Hematopoietic multipotent progenitor cell treated with erythropoietin and hydrocortisone succinate and interleukin-3 and kit ligand, for 17 days (in vitro differentiated cells): ENCODE data around the gene DNM1.

Experiments
- DNase-seq: peaks from one replicate; pipeline ENCODE4 v3.0.0-alpha.2; 2015; ENCODE audit warnings: low spot score

Gene DNM1

DNA sequence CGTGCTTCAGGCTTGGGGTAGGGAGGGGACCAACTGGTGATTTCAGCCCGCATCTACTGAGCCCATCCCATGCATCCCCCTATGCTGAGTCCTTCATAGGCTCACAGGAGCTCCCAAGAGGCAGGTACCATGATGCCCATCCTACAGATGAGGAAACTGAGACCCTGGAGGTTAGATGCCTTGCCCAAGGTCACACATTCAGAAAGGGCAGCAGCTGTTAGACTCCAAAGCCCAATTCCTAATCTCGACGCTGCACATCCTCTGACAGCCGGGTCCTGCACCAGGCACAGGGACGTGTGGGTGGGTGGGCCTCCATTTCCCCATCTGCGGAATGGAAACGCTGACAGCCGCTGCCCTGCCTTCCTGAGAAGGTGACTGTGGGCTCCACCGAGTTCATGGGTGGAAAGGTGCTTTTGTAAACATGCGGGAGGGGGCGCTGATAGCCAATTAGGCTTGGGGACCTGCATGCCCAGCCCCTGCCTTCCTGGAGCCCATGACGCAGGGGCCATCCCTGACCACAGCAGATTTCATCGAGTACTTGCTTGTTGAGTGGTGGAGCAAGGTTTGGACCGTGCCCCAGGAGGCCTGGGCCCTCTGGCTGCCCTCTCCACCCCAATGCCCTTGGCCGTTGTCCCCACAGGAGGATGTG is 2.2 kb downstream of the DNM1 start:
- DNase-seq = no peak

DNA sequence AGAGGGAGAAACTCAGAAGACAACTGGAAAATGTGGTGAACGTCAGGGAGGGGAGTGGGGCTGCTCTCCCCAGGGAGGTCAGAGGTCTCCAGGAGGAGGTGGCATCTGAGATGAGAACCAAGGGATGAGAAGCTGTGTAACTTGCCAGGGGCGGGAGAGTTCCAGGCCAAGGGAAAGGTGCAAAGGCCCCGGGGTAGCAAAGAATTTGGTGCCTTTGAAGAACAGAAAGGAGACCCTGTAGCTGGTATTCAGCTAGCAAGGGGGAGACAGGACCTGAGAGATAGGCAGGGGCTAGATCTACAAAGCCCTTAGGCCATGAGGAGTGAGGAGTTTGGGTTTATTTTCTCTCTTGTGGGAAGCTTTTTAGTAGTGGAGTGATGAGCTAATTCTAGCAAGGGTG is 3.3 kb downstream of the DNM1 start:
- DNase-seq = no peak

DNA sequence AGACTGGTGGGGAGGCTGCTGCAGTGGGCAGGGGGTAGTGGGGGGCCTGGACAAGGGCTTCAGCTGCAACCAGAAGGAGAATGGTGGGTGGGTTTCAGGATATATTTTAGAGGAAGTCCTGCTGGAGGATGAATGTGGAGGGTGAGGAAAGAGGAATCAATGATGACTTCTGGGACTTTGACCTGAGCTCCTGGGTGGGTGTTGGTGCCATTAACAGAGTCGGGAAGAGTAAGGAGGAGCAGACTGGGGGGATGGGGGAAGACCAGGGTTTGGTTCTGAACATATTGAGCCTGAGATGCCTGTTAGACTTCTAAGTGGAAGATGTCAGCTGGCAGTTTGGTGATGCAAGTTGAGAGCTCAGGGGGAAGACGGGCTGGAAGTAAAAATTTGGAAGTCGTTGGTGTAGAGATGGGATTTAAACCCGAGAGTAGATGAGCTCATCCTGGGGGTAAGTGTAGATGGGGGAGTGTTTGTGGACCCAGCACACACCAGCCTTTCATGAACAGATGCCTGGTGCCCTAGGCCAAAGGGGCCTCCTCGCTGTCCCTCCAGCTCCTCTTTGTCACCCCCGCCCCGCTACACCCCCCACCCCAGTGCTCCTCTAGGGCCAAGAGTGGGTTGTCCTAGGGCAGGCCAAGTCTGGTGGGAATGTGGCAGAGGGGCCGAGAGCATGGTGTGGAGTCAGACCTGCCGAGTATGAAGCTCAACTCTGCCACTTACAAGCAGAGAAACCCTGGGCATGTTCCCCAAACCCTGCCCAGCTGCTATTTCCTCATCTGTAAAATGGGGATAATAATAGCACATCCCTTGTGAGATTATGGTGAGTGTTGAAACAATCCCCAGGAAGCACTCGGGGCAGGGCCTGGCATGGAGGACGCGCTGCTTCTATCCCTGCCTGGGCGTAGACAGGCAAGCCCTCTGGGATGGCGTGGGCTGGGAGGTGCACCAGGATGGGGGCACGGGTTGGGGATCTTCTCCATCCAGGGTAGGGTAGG is 4.0 kb downstream of the DNM1 start:
- DNase-seq = no peak

DNA sequence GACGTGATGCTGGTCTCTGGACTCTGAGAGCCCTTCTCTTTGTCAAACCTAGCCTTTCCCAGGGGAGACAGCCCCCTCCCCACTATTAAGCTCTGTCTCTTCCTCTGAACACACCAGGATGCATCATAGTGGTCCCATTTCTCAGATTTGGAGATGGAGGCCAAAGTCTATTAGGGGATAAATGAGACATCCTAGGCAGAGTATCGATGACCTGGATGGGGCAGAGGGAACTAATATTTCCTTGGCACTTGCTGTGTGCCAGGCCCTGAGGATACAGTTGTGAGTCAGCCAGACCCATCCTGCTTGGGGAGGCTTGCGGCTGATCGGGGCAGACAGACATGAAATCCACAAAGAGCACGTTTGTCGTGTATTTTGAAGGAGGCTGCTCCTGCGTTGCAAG is 5.2 kb downstream of the DNM1 start:
- no peak for DNase-seq

DNA sequence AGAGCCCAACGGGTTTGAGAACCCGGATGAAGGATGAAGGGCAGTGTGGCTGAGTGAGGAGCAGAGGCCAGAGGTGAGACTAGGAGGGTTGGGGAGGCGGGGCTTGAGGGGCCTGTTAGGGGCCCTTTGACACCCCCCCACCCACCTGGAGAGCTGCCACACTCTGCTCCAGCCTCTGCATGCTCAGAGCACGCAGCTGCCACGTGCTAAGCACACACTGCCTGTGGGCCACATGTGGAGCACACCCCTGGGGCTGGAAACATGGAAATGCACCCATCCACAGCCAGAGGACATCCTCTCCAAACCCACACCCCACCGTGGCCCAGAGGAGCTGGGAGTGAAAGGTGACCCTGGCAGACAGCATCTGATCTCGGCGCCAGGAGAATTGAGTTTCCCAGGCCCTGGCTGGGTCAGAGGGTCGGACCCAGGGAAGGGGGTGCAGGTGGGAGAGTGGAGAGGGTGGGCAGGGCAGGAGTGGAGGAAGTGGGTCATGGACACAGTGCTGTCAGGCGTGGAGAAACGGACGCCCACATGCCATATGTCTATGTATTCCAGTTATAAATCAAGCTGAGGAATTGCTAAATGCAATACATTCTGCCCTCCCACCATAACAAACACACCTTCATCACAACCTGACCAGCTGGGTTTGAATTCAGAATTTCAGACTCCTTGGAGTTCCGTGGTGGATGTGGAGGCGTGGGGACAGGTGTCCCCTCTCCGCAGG is 5.9 kb downstream of the DNM1 start:
- DNase-seq = no peak

DNA sequence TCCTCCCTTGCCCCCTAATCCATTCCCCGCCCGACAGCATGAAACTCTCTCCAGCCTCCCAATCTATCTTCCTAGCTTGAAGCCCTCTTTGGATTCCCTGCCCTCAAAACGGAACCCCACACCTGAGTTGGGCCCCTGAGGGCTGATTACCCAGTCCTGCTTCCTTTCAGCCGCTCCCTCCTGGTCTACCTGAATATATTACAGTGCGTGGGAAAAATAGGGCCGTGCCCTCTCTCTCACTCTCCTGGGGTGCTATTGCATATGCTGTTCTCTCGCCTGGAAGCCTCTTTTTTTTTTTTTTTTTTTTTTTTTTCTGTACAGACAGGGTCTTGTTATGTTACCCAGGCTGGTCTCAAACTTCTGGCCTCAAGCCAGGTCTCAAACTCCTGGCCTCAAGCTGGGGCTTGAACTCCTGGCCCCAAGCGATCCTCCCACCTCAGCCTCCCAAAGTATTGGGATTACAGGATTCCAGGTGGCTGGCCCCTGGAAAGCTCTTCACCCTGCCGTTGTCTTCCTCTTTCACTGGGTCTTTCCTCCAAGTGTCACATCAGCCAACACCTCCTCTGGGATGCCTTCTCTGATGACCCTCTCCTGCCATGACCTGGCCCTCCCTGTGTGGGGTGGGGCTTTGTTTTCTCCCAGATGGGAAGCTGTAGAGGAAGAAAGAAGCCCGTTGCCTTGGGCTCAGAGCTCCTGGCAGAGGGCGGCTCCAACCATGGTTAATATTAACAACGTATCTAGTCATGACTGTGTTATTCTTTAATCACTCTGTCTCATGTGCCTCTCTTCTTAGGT is 8.2 kb downstream of the DNM1 start:
- no peak for DNase-seq

DNA sequence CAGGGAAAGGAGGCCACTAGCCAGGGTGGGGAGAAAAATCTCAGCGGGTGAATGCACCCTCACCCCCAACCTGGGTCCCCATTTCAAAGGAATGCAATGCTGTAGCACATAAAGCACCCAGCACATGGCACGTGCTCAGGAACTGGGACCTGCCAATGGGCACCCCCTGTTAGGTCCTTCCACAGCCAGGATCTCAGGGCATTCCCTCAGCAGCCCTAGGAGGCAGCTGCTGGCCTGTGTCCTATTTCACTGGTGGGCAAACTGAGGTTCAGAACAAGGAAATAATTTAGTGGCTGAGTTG is 8.8 kb downstream of the DNM1 start:
- no peak for DNase-seq

DNA sequence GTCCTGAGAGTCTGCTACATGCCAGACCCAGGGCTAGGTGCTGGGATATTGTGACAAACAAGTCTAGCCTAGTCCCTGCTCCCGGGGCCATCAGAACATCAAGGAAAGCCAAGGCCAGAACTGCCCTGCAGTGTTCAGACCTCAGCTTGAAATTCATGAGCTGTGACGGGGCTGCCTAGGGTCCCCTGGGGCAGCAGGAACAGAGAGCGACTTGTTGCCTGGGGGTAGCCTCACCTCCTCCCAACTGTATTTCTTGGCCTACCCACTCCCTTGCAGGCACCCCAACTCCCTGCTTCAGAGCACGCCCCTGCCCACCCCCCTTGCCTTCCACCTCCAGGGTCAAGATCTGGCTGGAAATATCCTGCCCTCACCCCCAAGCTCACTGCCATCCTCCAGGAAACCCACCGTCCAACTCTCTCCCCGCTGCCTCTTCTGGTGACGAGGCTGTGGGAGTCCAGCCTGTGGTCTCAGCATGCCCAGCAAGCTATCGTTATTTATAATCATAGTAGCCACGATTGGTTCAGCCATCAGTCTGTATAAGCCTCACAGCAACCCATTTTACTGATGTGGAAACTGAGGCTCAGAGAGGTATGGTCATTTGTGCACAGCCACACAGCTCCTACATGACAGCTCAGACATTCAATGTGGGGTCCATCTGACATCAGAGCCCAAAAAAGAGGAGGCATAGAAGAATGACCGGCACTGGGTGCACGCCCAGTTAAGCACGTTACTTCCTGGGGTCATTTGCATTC is 10.7 kb downstream of the DNM1 start:
- DNase-seq = no peak

DNA sequence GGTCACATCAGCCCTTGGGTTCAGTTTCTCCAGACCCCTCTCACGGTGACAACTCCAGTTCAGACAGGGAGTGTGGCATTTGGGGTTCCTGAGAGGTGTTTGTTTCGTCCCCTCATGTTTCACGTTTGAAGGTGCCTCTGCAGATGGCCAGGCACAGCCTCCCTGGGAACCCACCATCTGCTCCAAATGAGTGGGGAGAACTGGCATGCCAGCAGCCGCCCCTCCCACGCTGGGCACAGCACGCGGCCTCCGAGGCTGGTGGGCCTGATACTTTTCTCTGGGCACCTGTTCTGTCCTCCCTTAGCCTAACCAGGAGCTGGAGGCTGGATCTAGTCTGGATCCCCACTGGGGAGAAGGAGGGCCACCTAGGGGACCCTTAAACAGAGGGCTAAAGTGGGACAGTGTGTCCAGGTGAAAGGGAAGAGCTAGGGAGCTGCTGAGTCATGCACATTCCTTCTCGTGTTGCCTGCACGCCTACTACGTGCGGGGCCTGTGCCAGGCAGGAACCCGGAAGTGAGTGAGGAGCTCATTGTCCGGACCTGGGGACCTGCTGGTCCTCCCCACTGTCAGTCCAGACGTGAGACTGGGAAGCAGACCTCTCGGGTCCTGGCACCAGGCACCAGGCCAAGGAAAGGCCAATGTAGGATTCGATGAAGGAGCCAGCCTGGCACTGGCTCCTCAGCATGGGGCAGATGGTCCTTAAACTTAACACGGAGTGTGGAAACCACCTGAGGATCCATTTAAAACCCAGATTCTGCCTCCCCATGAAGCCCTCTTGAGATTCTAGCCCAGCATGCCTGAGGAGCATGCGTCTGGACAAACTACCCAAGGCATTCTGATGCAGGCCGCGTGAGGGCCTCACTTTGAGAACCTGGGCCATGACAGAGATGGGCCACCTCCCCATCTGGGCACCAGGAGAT is 11.7 kb downstream of the DNM1 start:
- DNase-seq = no peak

DNA sequence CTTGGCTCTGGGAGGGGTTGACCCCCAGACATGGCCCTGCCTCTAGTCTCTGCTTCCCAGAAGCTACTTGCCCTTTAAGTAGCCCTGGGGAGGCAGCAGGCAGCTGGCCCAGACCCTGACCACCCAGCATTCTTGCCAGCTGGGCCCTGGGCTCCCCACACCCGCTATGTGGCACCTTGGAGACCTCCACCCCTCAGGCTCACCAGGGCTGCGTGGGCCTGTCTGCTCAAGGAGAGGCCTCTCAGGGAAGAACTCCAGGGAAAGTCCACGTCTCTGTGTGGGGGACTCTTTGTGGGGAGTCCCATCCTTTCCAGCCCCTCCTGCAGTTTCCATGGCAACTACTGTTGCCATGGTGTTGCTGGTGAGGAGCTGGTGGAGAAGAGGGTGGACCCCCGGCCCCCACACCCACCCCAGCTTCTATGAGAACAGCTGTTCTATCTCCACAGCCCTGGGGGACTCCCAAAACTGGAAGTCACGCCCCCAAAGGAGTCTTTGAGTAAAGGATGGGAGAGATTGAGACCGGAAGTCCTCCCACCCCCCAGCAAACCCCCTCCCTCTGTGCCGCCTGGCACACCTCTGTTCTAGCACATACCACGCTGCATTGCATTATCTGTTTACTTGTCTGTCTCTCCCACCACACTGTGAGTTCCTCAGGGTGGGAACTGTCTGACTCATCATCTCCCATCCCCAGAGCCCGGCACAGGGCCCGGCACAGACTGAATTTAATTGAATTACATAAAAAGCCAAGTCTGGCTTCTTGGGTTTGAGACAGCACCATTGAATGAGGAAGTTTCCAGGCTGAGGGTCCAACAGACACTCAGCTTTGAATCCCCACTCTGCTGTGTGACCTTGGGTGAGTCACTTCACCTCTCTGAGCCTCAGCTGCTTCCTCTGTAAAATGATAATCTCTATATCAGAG is 12.6 kb downstream of the DNM1 start:
- DNase-seq = no peak

DNA sequence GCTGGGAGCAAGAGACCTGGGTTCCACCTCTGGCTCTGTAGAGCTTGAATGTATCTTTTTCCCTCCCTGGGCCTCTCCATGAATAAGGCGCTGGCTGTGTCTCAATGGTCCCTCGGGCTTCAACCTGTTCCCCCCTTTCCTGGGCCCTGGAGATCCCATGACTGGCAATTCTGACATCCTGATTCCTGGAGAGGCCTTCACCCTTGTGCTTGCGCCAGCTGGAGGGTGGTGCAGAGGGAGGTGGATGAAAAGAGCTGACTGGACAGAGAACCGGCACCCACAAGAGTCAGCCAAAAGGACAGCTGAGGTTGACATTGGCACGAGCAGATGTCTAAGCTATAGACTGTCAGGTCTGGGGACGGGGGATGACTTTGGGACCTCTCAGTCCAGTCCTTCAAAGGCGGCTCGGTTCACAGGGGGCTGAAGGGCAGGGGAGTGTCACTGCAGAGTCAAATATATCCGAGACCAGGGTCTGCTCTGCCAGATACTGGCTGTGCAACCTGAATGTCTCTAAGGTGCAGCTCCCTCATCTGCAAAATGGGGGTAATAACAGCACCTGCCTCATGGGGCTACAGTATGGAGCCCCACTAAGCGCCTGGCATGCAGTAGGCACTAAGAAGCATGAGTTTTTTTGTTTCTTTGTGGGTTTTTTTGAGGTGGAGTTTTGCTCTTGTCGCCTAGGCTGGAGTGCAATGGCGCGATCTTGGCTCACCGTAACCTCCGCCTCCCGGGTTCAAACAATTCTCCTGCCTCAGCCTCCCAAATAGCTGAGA is 13.8 kb downstream of the DNM1 start:
- no peak for DNase-seq

DNA sequence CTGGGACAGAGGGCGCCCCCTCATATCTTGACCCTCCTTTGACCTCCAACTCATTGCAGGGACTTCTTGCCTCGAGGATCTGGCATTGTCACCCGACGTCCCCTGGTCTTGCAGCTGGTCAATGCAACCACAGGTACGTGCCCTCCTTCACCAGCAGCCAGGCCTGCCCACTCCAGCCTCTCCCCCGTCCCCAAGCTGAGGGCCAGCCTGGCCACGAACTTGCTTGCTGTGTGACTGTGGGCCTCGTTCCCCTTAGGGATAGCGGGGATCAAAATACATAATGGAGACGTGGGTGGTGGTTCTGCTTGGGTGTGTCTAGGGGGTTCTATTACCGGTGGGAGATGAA is 15.0 kb downstream of the DNM1 start:
- DNase-seq = no peak

DNA sequence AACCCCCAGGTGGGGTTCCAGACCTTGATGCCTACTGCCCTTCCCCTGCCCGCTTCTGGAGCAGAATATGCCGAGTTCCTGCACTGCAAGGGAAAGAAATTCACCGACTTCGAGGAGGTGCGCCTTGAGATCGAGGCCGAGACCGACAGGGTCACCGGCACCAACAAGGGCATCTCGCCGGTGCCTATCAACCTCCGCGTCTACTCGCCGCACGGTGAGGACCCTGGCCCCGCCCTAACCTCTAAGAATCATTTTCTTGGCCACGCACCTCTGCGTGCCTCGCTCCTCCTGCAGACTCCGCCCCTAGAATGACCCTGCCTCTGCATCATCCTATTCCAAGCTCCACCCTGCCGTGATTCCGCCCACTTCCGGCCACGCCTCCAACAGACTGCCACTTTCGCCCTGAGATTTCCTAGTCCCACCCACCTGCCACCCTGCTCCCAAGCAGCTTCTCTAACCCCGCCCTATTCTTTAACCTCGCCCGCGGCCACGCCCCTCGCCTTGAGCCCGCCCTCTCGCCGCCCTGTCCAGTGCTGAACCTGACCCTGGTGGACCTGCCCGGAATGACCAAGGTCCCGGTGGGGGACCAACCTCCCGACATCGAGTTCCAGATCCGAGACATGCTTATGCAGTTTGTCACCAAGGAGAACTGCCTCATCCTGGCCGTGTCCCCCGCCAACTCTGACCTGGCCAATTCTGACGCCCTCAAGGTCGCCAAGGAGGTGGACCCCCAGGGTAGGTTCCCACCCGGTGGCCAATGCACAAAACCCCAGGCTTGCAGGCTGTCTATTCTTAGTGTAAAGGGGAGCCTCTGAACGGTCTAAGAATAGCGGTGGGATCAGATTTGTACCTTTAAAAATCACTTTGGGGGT is 15.6 kb downstream of the DNM1 start:
- peak; percentile 86 for DNase-seq

DNA sequence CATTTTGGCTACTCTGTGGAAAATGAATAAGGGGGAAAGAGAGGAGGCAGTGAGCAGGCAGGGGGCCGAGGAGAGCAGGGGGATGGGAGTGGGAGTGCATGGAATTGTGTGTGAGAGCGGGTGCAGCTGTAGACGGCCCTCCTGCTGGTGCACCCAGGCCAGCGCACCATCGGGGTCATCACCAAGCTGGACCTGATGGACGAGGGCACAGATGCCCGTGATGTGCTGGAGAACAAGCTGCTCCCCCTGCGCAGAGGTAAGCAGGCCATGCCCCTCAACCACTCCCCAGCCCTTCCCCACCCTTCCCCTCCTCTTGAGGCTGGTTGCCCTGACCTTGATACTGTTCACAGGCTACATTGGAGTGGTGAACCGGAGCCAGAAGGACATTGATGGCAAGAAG is 16.7 kb downstream of the DNM1 start:
- no peak for DNase-seq

DNA sequence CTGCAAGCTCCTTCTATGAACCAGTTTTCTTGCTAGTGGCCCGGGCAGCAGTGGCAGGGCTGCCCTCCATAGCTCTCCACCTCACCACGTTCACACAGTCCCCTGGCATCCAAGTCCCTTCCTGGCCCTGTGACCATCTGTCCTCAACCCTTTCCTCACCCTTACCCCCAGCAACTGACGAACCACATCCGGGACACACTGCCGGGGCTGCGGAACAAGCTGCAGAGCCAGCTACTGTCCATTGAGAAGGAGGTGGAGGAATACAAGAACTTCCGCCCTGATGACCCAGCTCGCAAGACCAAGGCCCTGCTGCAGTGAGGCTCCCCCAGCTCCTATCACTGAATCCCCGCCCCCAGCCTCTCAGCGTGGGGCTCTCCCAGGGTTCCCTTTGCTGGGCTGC is 18.8 kb downstream of the DNM1 start:
- no peak for DNase-seq

DNA sequence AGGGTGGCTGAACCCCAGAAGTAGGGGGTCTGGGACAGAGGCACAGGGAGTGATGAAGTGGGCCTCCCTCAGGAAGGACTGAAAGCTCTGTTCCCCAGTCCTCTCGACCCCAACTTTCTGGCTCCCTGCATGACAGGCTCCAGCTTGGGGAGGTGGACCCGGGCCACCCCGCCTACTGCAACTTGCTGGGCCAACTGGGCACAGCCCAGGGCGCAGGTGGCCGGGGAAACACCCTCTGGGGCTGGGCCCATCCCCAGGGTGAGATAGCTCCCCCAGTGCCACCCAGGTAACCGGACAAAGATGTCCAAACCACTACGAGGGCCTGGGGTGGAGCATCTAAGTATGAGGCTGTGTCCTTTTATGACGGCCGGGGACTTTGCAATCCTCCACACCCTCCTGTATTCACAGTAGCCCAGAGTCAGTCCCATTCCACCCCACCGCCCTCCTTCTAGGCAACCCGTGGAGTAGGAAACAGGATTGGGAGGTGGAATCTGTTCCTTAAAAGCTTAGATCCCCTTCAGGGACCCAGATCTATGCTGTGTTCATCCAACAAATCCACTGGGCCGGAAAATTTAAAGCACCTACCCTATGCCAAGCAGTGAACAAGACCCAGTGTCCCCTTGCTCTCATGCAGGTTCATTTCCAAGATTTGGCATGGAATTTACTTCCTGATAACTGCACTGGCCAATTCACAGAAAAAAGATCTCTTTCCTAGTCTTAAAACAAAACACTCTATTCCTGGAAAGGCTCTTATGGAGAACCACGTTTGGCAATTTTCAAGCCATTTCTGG is 19.9 kb downstream of the DNM1 start:
- no peak for DNase-seq

DNA sequence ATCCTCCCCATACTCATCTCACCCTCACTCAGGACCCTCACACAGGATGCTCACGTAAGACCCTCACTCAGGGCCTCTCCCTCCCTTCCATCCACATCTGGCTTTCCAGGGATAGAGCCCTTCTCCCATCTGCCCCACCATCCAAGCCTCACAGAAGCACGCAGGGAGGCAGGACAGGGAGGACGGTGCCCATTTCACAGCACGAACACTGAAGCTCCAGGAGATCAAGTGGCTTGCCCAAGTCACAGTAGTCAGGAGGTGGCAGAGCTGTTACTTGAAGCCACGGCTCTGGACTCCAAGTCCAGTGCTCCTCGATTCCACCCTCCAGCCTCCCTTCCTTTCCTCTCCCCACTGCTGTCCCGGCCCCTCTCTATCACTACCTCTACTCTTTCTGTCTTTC is 21.7 kb downstream of the DNM1 start:
- no peak for DNase-seq
